NAMALWA (cell line): ENCODE results near the gene TMEM11.
"Not testable (repeated sequence)": the region's sequence is repeated elsewhere in the genome, so short reads cannot be mapped to it uniquely, and the experiment has no call there.

ENCODE experiments used
- DNase-seq: peaks from one replicate; pipeline ENCODE4 v3.0.0-alpha.2; 2015; ENCODE audit warnings: low spot score

Gene TMEM11

GRCh38 chr17:21211825-21212479, 2.0 kb downstream of the TMEM11 start:
- no peak for DNase-seq

GRCh38 chr17:21210411-21211076, 3.4 kb downstream of the TMEM11 start:
- DNase-seq: no peak

GRCh38 chr17:21209511-21210175, 4.3 kb downstream of the TMEM11 start:
- DNase-seq: no peak

GRCh38 chr17:21208352-21208751, 5.6 kb downstream of the TMEM11 start:
- no peak for DNase-seq

GRCh38 chr17:21204935-21205334, 9.0 kb downstream of the TMEM11 start:
- DNase-seq: no peak

GRCh38 chr17:21202512-21202911, 11.4 kb downstream of the TMEM11 start:
- DNase-seq: no peak

- no peak for DNase-seq
Observed at GRCh38 chr17:21201874-21202273, 12.1 kb downstream of the TMEM11 start.

GRCh38 chr17:21201298-21201595, 12.7 kb downstream of the TMEM11 start:
- no peak for DNase-seq

- no peak for DNase-seq
Observed at GRCh38 chr17:21200590-21201297, 13.2 kb downstream of the TMEM11 start.

GRCh38 chr17:21199856-21200255, 14.1 kb downstream of the TMEM11 start:
- no peak for DNase-seq

- no peak for DNase-seq
Observed at GRCh38 chr17:21199311-21199710, 14.7 kb downstream of the TMEM11 start.

- DNase-seq: no peak
Observed at GRCh38 chr17:21198411-21198810, 15.6 kb downstream of the TMEM11 start.

- no peak for DNase-seq
Observed at GRCh38 chr17:21196126-21196525, 17.8 kb downstream of the TMEM11 start.

GRCh38 chr17:21194703-21195102, 19.3 kb downstream of the TMEM11 start:
- DNase-seq: no peak

- DNase-seq: no peak
Observed at GRCh38 chr17:21194226-21194625, 19.7 kb downstream of the TMEM11 start.

- peak; percentile 14 for DNase-seq
Observed at GRCh38 chr17:21193031-21193430, 20.9 kb downstream of the TMEM11 start.

- not testable (repeated sequence) for DNase-seq
Observed at GRCh38 chr17:21192414-21192813, 21.5 kb downstream of the TMEM11 start.

GRCh38 chr17:21191698-21192097, 22.3 kb downstream of the TMEM11 start:
- peak; percentile 2 for DNase-seq

GRCh38 chr17:21190078-21190477, 23.9 kb downstream of the TMEM11 start:
- no peak for DNase-seq

GRCh38 chr17:21189361-21189760, 24.6 kb downstream of the TMEM11 start:
- DNase-seq: no peak

- no peak for DNase-seq
Observed at GRCh38 chr17:21186399-21187187, 27.4 kb downstream of the TMEM11 start.

GRCh38 chr17:21185061-21185460, 28.9 kb downstream of the TMEM11 start:
- no peak for DNase-seq
